NCI-H2196 treated with DMSO at 0.1 percent for 48 hours (cell line): Measurements from ENCODE around the gene MTMR6.

ENCODE experiments used
- DNase-seq: peaks from one replicate; lab custom pipeline; 2025; ENCODE audit not compliant: unreplicated experiment; lab: John Stamatoyannopoulos, UW

Gene MTMR6

GRCh38 chr13:25280396-25280795, 6.9 kb downstream of the MTMR6 start:
- no peak for DNase-seq

GRCh38 chr13:25276748-25277147, 10.5 kb downstream of the MTMR6 start:
- DNase-seq = no peak

GRCh38 chr13:25268561-25268960, 18.7 kb downstream of the MTMR6 start:
- no peak for DNase-seq

- no peak for DNase-seq
These were observed 19.6 kb downstream of the MTMR6 start for GRCh38 chr13:25267715-25268114.

GRCh38 chr13:25266706-25267105, 20.6 kb downstream of the MTMR6 start:
- no peak for DNase-seq

GRCh38 chr13:25262261-25262660, 25.0 kb downstream of the MTMR6 start:
- DNase-seq = no peak

- no peak for DNase-seq
These were observed 33.6 kb downstream of the MTMR6 start for GRCh38 chr13:25253702-25254101.

- no peak for DNase-seq
These were observed 34.5 kb downstream of the MTMR6 start for GRCh38 chr13:25252752-25253151.

- no peak for DNase-seq
These were observed 35.1 kb downstream of the MTMR6 start for GRCh38 chr13:25252225-25252624.

GRCh38 chr13:25249001-25249543, 38.2 kb downstream of the MTMR6 start:
- no peak for DNase-seq

- DNase-seq = no peak
These were observed 39.2 kb downstream of the MTMR6 start for GRCh38 chr13:25248071-25248470.

- no peak for DNase-seq
These were observed 39.9 kb downstream of the MTMR6 start for GRCh38 chr13:25247360-25247759.

- DNase-seq = no peak
These were observed 43.2 kb downstream of the MTMR6 start for GRCh38 chr13:25244123-25244522.

GRCh38 chr13:25242956-25243355, 44.3 kb downstream of the MTMR6 start:
- DNase-seq = no peak

GRCh38 chr13:25241007-25241406, 46.3 kb downstream of the MTMR6 start:
- no peak for DNase-seq

- no peak for DNase-seq
These were observed 50.2 kb downstream of the MTMR6 start for GRCh38 chr13:25237083-25237482.

- no peak for DNase-seq
These were observed 53.4 kb downstream of the MTMR6 start for GRCh38 chr13:25233861-25234260.

- DNase-seq = no peak
These were observed 54.3 kb downstream of the MTMR6 start for GRCh38 chr13:25232937-25233515.

- DNase-seq = no peak
These were observed 55.8 kb downstream of the MTMR6 start for GRCh38 chr13:25231517-25231916.

- DNase-seq = no peak
These were observed 59.6 kb downstream of the MTMR6 start for GRCh38 chr13:25227690-25228089.

- no peak for DNase-seq
These were observed 61.3 kb downstream of the MTMR6 start for GRCh38 chr13:25225970-25226369.

- DNase-seq = no peak
These were observed 63.1 kb downstream of the MTMR6 start for GRCh38 chr13:25224151-25224550.

- DNase-seq = no peak
These were observed 64.5 kb downstream of the MTMR6 start for GRCh38 chr13:25222740-25223139.
